Endodermal cell (in vitro differentiated cells): ENCODE data around the gene NT5DC1. TPM values are rescaled to one million over a fixed set of nuclear protein-coding genes. Genes with fewer than 3 reads are reported as not detected.

Experiments used
- DNase-seq: peaks from one replicate; pipeline ENCODE4 v3.0.0-alpha.2; 2017
- H3K27ac ChIP-seq: 2 replicates; pipeline ENCODE4 v1.5.1; 2013; ENCODE audit warnings: mild to moderate bottlenecking, low read depth, low read length, moderate library complexity
- H3K27me3 ChIP-seq: 2 replicates; pipeline ENCODE4 v1.6.1; 2013; ENCODE audit warnings: mild to moderate bottlenecking, low read length, moderate library complexity; ENCODE audit not compliant: insufficient read depth, control insufficient read depth, poor library complexity, severe bottlenecking
- H3K36me3 ChIP-seq: 2 replicates; pipeline ENCODE4 v1.7.0; 2013; ENCODE audit warnings: mild to moderate bottlenecking, low read length, moderate library complexity; ENCODE audit not compliant: control insufficient read depth, insufficient read depth
- H3K4me1 ChIP-seq: one replicate; pipeline ENCODE4 v1.7.0; 2013; ENCODE audit warnings: low read length; ENCODE audit not compliant: control insufficient read depth, insufficient read depth
- H3K4me3 ChIP-seq: 2 replicates; pipeline ENCODE4 v1.5.1; 2013; ENCODE audit warnings: mild to moderate bottlenecking, low read length, moderate library complexity
- H3K9ac ChIP-seq: 2 replicates; pipeline ENCODE4 v1.6.1; 2013; ENCODE audit warnings: mild to moderate bottlenecking, low read length, moderate library complexity; ENCODE audit not compliant: poor library complexity, severe bottlenecking; ENCODE audit errors: extremely low read depth
- H3K9me3 ChIP-seq: 2 replicates; pipeline ENCODE4 v1.6.1; 2013; ENCODE audit warnings: mild to moderate bottlenecking, low read length, moderate library complexity; ENCODE audit not compliant: control insufficient read depth
- H3K27ac Mint-ChIP-seq: 2 replicates; pipeline ENCODE4 v1.8.0; 2020; ENCODE audit warnings: mixed read lengths
- H3K27me3 Mint-ChIP-seq: 2 replicates; pipeline ENCODE4 v1.8.0; 2021; ENCODE audit warnings: mild to moderate bottlenecking, mixed read lengths; ENCODE audit not compliant: insufficient read depth
- H3K36me3 Mint-ChIP-seq: 2 replicates; pipeline ENCODE4 v1.8.0; 2020; ENCODE audit warnings: low read depth, mixed read lengths
- H3K4me1 Mint-ChIP-seq: 2 replicates; pipeline ENCODE4 v1.8.0; 2020; ENCODE audit warnings: mixed read lengths
- H3K4me3 Mint-ChIP-seq: 2 replicates; pipeline ENCODE4 v1.8.0; 2020; ENCODE audit warnings: mild to moderate bottlenecking, moderate library complexity, mixed read lengths
- H3K9me3 Mint-ChIP-seq: 2 replicates; pipeline ENCODE4 v1.8.0; 2020; ENCODE audit warnings: mild to moderate bottlenecking, mixed read lengths
- WGBS, 2 experiments: methylation state at CpG; one replicate each; pipeline versions ENCODE4 v1.1.5 to v1.1.7; 2013; ENCODE audit warnings: missing lambda C conversion rate in 2 of 2, mixed read lengths in 1 of 2; ENCODE audit not compliant: insufficient coverage in 1 of 2, insufficient read length in 1 of 2; 5-methylcytosine and 5-hydroxymethylcytosine counted together
- total RNA-seq, 2 donors: library from RNA; stranded (reverse); fragmentation: NEBNext Ultra II Directional in 1 of 2; extraction: Animal tissue kit (Norgen Biotek cat#: 25700) in 1 of 2; gene quantifications; 2 replicates in 1 of 2; 3 replicates in 1 of 2; pipeline ENCODE4 v1.2.1, GENCODE V29; 2021
- TF ChIP-seq, protein P1 (sequence below): fragments of 200-600 bp; sonication (generic); conservative IDR thresholded peaks from 2 replicates; pipeline ENCODE4 v1.5.0; 2021; ENCODE audit warnings: antibody characterized with exemption, mild to moderate bottlenecking

NT5DC1 gene
- total RNA-seq, 2 donors from 2014 or later: 83.0 to 136 TPM

DNA sequence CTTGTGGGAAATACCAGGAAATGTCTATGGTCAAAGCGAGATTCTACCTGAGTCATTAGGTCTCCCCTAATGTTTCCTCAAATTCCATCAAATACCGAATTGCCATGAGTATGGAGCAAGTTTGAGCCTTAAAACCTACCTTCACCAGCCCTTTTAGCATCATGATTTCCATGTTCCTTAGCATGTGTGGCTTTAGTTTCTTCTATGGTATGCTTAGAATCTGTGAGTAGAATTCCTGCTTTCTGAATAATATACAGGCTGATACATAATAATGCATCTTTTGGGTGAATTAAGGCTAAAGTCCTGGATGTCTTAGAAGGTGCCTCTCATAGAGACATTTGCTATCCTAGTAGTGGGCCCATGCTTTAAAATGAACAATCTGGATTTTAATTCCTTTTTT lies 121.3 kb downstream of the NT5DC1 start:
- no peak overlapping the region for H3K27ac Mint-ChIP-seq
- no peak overlapping the region for H3K4me3 Mint-ChIP-seq
- Histone ChIP-seq H3K27ac (no peak overlapping the region), H3K9me3 (no peaks in the 10 kb centered on the region), H3K9ac (no peak overlapping the region), H3K27me3 (no peaks in the 10 kb centered on the region), H3K4me1 (peaks cover 7% of the 10 kb centered on the region), H3K36me3 (peaks cover 4% of the 10 kb centered on the region), H3K4me3 (no peak overlapping the region)
- peaks cover 22% of the 10 kb centered on the region for H3K4me1 Mint-ChIP-seq
- peaks cover 14% of the 10 kb centered on the region for H3K36me3 Mint-ChIP-seq
- TF ChIP-seq, protein P1, sequence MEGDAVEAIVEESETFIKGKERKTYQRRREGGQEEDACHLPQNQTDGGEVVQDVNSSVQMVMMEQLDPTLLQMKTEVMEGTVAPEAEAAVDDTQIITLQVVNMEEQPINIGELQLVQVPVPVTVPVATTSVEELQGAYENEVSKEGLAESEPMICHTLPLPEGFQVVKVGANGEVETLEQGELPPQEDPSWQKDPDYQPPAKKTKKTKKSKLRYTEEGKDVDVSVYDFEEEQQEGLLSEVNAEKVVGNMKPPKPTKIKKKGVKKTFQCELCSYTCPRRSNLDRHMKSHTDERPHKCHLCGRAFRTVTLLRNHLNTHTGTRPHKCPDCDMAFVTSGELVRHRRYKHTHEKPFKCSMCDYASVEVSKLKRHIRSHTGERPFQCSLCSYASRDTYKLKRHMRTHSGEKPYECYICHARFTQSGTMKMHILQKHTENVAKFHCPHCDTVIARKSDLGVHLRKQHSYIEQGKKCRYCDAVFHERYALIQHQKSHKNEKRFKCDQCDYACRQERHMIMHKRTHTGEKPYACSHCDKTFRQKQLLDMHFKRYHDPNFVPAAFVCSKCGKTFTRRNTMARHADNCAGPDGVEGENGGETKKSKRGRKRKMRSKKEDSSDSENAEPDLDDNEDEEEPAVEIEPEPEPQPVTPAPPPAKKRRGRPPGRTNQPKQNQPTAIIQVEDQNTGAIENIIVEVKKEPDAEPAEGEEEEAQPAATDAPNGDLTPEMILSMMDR: no peak
- WGBS, 2 experiments: 96% methylated on average over 2 of the region's 2 CpGs; no CpG with 5 or more reads in 1 of the 2 experiments
- DNase-seq: no peak
- H3K9me3 Mint-ChIP-seq: no peaks in the 10 kb centered on the region
- no peaks in the 10 kb centered on the region for H3K27me3 Mint-ChIP-seq

DNA sequence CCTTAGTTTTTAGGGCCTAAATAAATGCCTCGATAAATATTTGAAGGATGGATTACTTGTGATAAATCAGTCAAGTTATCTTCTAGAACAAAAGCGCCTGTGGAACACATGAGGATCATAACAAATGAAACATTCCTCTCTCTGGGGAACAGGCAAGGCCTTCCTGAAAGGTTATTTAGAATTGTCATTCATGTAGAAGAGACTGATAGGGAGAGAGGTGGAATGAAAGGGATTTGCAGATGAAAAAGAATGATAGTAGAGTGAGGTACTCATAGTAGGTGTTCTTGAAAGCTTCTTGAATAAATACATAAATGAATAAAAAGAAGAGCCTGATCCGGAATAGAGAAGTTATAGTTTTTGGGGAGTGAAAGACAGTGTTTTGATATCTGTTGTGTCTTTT lies 122.7 kb downstream of the NT5DC1 start:
- 73 to 100% methylated on average over 1 to 3 of the region's 3 CpGs for WGBS, 2 experiments

DNA sequence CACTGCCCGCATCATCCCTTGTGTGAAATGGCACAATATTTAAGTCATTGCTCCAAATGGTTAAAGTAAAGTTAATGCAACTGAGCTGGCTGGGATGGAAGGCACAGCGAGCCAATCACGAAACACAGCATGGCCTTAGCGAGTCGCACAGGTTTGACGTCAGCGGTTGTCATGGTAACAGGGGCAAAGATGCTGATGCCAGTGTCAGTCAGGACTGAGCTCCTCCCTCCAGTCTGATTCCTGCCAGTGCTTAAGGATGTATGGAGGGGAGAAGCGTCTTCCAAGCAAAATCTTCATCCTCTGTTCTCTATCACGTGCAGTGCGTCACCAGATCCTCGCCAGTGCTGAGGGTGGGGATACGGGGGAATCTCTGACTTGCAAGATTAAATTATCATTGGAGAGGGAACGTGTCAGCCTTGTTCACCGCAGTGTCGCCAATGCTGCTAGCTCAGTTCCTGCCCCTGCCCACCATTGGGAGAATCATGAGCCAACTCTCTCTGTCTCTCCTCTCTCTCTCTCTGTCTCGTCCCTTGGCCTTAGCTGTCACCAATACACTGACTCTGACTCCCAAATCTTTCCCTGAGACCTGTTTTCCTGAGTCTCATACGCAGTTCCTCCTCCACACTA lies 128.7 kb downstream of the NT5DC1 start:
- no peak overlapping the region for H3K9ac ChIP-seq
- H3K4me3 ChIP-seq: no peak overlapping the region
- Mint-ChIP-seq H3K27ac (peak overlapping the region; percentile 46), H3K4me3 (no peak overlapping the region), H3K4me1 (no peaks in the 10 kb centered on the region), H3K36me3 (peaks cover 20% of the 10 kb centered on the region), H3K27me3 (no peaks in the 10 kb centered on the region), H3K9me3 (no peaks in the 10 kb centered on the region)
- peak; percentile 98 for DNase-seq
- WGBS, 2 experiments: 90 to 92% methylated on average over 16 to 17 of the region's 17 CpGs
- H3K9me3 ChIP-seq: no peaks in the 10 kb centered on the region
- H3K27me3 ChIP-seq: no peaks in the 10 kb centered on the region
- TF ChIP-seq, protein P1: no peak
- H3K27ac ChIP-seq: no peak overlapping the region
- H3K4me1 ChIP-seq: no peaks in the 10 kb centered on the region
- H3K36me3 ChIP-seq: peaks cover 2% of the 10 kb centered on the region

More for the DNA sequence above, 122.7 kb downstream of the NT5DC1 start:
- DNase-seq: no peak
- H3K9ac ChIP-seq: no peak overlapping the region
- Mint-ChIP-seq H3K4me3 (no peak overlapping the region), H3K9me3 (no peaks in the 10 kb centered on the region), H3K4me1 (peaks cover 20% of the 10 kb centered on the region), H3K36me3 (peaks cover 14% of the 10 kb centered on the region), H3K27ac (no peak overlapping the region), H3K27me3 (no peaks in the 10 kb centered on the region)
- H3K4me1 ChIP-seq: peaks cover 7% of the 10 kb centered on the region
- TF ChIP-seq, protein P1: no peak
- no peaks in the 10 kb centered on the region for H3K9me3 ChIP-seq
- H3K4me3 ChIP-seq: peak overlapping the region; percentile 61
- H3K27ac ChIP-seq: peak overlapping the region; percentile 52
- H3K36me3 ChIP-seq: peaks cover 4% of the 10 kb centered on the region
- H3K27me3 ChIP-seq: no peaks in the 10 kb centered on the region
